ENCODE measurements around the gene HS3ST6. TPM values are rescaled to one million over a fixed set of nuclear protein-coding genes. Genes with fewer than 3 reads are reported as not detected.
A peak's percentile ranks its signal among the peaks of the same experiment; 100 is the strongest.

Gene HS3ST6
- total and polyA plus RNA-seq, 9 of the 15 experiments (the other 6 are each of a cell fraction or from before 2014, with no cell fraction given) = not detected

GRCh38 chr16:1929105-1929504 lies 10.9 kb upstream of the HS3ST6 start:
- intact Hi-C loops (cut with micrococcal nuclease) = loop anchor here (2.0 kb wide), 1 partner anchor 64 kb away; no protein-coding TSS in a partner anchor
- H3K9me3 ChIP-seq (replicated peaks; ENCODE audit: control insufficient read depth, insufficient read depth, low read depth, low read length) = no peaks in the 10 kb centered on the region
- TF ChIP-seq NRF1 (conservative IDR thresholded peaks at IDR 0.05 in 1 of 2, IDR thresholded peaks at IDR 0.05 in 1 of 2) = no peak
- no peak for TF ChIP-seq CBFA2T3 (IDR thresholded peaks at IDR 0.05)
- TF ChIP-seq HNRNPK (IDR thresholded peaks at IDR 0.05; ENCODE audit: low read depth, low read length, poor library complexity, severe bottlenecking) = no peak
- TF ChIP-seq ZNF584 (CRISPR knock-in tag; IDR thresholded peaks at IDR 0.05; ENCODE audit: low read depth) = no peak
- TF ChIP-seq ZMIZ1 (IDR thresholded peaks at IDR 0.05; ENCODE audit: low read depth in 2 of 2, low read length in 2 of 2) = no peak
- no peak for TF ChIP-seq ZNF436 (CRISPR knock-in tag; IDR thresholded peaks at IDR 0.05)
- TF ChIP-seq HNRNPLL (IDR thresholded peaks at IDR 0.05; ENCODE audit: low read depth, low read length, poor library complexity, severe bottlenecking) = no peak
- no peak for TF ChIP-seq GTF3C2 (IDR thresholded peaks at IDR 0.05; ENCODE audit: borderline replicate concordance, extremely low read depth, insufficient read length)
- peak; percentile 77 for TF ChIP-seq EGR1 (conservative IDR thresholded peaks at IDR 0.05)
- TF ChIP-seq NFIC (IDR thresholded peaks at IDR 0.05) = no peak
- TF ChIP-seq BCLAF1 (IDR thresholded peaks at IDR 0.05; ENCODE audit: borderline replicate concordance in 1 of 2, control insufficient read depth in 1 of 2, low read depth in 2 of 2, low read length in 1 of 2) = no peak

More at GRCh38 chr16:1929105-1929504, 10.9 kb upstream of the HS3ST6 start:
- in situ Hi-C loops (cut with MboI) = no loop called here
- no peaks in the 10 kb centered on the region for H3K27me3 ChIP-seq (ENCODE audit: control insufficient read depth in 2 of 2, insufficient read depth in 2 of 2, low read length in 2 of 2)
- H3K9ac ChIP-seq (ENCODE audit: insufficient read depth in 1 of 2, low read depth in 2 of 2, low read length in 2 of 2) = peak overlapping the region; percentile 61 to 93; a peak in 3 of 4 replicates
- ATAC-seq (peak; percentile 68), DNase-seq (ENCODE audit: extremely low read depth in 1 of 4, low spot score in 3 of 4) (peak; percentile 61 to 63 (median 62)), FAIRE-seq (peak; percentile 81)
- no peaks in the 10 kb centered on the region for H3K9me1 ChIP-seq (ENCODE audit: control insufficient read depth, insufficient read depth, low read length)
- H3K36me3 ChIP-seq (ENCODE audit: control insufficient read depth, insufficient read depth, low read length) = no peaks in the 10 kb centered on the region
- no TSS peak for BruUV-seq (replicated peaks)
- ChIA-PET CTCF (ENCODE audit: low intra/inter-chr PET ratio) (interaction anchor here (0.6 to 3.4 kb wide), 4 partner anchors 63 to 116 kb away, joined by 3 to 51 read pairs (median 18); no protein-coding TSS in a partner anchor), POLR2A (interaction anchor here (0.6 to 1.4 kb wide), 4 partner anchors 57 to 146 kb away, joined by 3 to 5 read pairs (median 4); partner anchors contain the start of genes MEIOB, NUBP2 and SPSB3)
- H3K4me2 ChIP-seq (ENCODE audit: insufficient read depth, low read length) = peak overlapping the region; percentile 59
- WGBS (ENCODE audit: insufficient coverage, low coverage, missing lambda C conversion rate) = 50% methylated on average over 1 of the region's 11 CpGs
- H3K4me3 ChIP-seq = peak overlapping the region; percentile 44
- no peaks in the 10 kb centered on the region for H3K79me2 ChIP-seq (ENCODE audit: control insufficient read depth, insufficient read depth, low read length)
- H2AFZ ChIP-seq (ENCODE audit: low read depth, low read length) = peak overlapping the region; percentile 95
- H3K27ac ChIP-seq (ENCODE audit: extremely low read depth, low read depth, low read length) = peak overlapping the region; percentile 66; the same call in 2 of the 3 replicates
- peaks cover 4 to 44% of the 10 kb centered on the region in 2 experiments; a peak in 3 of 5 replicates for H3K4me1 ChIP-seq (replicated peaks in 1 of 2; ENCODE audit: control insufficient read depth in 2 of 2, insufficient read depth in 2 of 2, low read length in 2 of 2)
- no peaks in the 10 kb centered on the region for H4K20me1 ChIP-seq (replicated peaks; ENCODE audit: control insufficient read depth, insufficient read depth, low read length)
